ENCODE measurements around the gene LMF2. TPM values are rescaled to one million over a fixed set of nuclear protein-coding genes. Genes with fewer than 3 reads are reported as not detected.

LMF2 gene
- polyA plus RNA-seq, 4 donors: 30.3 to 73.2 (median 55.4) TPM

DNA sequence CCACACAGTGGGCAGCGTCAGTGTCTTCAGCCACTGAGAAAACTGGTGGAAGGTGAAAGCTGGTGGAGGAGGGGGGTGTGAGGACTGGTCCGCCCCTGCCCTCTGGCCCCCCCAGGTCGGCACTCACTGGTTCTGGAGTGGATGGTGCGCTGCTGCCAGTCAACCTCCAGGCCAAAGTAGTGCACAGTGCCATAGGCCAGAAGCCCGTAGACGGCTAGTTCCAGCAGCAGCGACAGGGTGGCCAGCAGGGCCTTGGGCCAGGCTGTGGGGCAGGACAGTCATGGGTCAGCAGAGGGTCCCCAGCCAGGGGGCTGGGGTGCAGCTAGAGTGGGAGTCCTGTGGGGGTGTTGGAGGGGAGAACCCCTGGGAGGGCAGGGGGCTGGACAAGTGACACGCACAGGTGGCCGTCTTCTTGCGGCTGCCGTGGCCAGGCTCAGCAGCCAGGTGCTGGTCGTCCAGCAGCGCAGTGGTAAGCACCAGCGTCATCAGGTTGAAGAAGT, 2.2 kb downstream of the LMF2 start:
- DNase-seq (ENCODE audit: low read depth in 4 of 4, low spot score in 2 of 4): no peak

DNA sequence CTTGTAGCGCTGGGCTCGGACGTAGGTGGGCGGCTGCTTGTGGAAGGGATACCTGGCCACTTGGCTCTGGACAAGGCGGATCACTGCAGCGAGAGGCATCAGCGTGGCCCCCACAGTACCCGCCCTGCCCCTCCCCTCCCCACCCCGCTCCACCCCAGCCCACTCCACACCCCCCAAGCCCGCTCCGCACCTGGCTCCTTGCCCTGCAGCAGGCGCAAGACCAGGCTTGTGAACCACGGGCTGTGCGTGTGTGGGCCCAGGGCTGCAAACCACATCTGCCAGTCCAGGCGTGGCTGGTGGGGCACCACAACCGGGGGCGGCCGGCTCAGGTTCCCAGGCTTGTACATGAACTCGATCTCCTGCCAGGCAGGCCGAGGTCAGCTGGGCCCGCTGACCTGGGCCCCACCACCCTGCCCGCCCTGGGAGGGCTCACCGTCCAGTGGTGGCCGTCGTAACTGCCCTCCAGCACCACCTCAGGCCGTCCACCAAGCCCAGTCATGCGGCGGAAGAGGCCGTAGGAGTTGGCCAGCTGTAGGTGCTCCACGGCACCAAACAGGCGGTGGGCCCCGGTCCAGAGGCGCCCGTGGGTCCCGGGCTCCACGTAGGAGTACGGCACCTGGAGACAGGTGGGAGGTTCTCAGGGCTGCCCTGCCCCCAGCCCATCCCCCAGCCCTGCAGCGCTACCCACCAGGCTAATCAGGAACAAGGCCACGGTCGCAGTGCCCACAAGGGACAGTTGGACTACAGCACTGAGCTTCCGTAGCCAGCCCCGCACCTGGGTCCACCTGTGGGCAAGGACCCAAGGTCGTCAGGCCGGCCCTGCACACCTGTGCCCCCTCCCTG, 2.9 kb downstream of the LMF2 start:
- DNase-seq (ENCODE audit: low read depth in 4 of 4, low spot score in 2 of 4): no peak

DNA sequence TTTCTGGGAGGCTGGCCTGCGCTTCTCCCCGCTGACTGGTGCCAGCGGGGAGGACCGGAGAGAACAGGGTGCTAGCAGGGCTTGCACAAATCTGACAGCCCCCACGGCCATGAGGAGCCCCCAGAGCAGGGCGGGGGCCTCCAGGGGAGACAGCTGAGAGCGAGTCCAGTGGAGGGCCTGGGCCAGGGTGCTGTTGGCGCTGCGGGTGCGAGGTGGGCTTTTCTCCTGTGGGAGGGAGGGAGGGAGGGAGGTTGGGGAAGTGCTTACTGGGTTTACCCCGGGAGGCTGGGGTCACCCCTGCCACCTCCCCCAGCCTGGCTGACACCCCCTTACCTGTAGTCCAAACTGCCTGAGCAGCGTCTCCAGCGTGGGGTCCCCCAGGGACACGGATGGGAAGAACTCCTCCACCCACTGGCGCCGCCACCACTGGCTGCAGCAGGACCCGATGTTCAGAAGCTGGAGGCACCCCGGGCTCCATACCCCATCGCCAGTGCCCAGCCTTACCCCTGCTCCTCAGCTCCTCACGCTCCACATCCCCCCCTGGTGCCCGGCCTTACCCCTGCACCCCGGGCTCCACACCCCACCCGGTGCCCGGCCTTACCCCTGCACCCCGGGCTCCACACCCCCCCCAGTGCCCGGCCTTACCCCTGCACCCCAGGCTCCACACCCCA, 3.9 kb downstream of the LMF2 start:
- DNase-seq (ENCODE audit: low read depth in 4 of 4, low spot score in 2 of 4): no peak

DNA sequence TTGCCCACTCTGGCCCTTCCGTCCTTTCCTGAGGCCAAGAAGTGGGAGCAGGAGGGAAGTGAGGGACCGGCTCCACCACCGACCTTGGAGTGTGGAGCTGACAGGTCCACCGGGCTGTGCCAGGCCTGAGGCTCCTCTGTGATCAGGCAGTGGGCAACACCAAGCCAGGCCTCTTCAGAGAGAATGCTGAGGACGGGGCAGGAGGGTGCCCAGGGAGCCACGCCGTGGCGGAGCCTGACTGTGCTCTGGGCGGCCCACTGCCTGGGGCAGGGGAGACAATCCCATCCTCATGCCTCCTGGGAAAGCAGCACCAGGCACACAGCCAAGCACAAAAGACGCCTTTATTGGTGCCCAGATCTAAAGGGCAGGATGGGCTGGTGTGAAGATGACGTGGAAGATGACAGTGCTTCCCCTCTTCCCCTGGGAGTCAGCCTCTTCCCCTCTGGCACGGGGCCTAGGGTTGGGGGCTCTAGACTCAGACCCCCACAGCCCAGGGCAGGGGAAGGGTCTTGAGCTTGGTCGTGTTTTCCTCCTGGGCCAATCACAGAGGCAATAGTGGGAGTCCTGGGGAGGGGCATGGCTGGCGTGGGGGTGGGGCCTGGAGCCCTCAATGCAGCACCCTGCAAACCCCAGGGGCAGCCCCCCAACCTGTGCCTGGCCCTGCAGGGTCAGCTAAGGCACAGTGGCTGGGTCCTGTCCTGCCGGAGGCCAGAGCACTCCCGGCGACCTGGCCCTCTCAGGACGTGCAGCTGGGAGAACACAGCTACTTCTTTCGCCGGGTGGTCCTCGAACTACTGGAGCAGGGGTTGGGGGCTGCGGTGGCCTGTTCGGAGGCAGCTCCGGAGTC, 4.7 kb downstream of the LMF2 start:
- DNase-seq (ENCODE audit: low read depth in 4 of 4, low spot score in 2 of 4): no peak

DNA sequence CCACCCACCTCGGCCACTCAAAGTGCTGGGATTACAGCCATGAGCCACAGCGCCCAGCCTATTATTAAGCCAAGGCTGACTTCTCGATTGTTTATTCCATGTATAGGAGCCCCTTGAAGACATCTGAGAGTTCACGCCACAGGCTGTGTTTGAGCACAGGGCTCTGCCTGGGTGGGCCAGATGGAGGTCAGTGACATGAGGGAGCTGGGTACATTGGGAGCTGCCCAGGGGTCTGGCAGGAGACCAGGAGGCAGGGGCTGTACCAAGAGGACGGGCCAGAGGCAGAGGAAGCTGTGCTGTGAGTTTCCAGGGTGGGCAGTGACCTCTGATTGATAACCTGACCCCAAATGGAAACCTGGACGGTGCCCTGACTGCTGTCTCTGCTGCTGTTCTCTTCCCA, 5.4 kb downstream of the LMF2 start:
- no peak for DNase-seq (ENCODE audit: low read depth in 4 of 4, low spot score in 2 of 4)

DNA sequence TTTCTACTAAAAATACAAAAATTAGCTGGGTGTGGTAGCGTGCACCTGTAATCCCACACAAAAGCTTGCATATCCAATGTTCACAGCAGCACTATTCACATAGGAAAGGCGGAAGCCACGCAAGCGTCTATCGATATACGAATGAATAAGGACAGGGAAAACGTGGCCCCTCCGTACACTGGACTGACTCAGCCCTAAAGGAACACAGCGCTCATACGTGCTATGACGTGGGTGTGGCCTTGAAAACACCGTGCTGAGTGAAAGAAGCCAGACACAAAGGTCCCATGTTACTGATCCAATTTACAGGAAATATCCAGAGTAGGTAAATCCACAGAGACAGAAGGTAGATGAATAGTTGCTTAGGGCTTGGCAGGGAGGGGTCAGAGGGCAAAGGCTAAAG, 7.0 kb downstream of the LMF2 start:
- DNase-seq (ENCODE audit: low read depth in 4 of 4, low spot score in 2 of 4): no peak

DNA sequence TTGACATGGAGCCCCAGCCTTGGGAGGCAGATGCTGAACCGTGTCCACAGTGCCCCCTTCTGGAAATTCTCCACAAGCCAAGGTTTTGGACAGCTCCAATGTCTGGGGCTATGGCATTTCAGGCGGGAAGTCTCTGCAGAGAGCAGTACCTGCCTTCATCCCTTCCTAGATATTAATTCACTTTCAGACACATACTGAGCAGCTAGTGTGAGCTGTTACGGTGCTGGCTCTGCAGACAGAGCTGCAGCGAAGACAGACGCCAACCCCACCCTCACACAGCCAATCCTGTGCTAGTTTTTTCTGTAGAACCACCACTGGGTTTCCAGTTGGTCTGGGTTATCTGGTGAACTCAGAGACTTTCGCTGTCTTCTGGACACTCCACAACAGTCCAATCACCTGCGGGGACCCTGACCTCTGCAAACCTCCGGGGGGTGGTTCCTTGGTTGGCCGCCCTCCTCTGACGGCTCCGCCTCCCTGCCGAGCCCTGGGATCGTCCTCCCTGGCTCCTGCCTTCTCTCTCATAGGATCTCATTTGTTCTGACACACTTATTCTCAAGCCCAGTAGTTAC, 9.1 kb downstream of the LMF2 start:
- DNase-seq (ENCODE audit: low read depth in 4 of 4, low spot score in 2 of 4): peak in 1 of 4 donors; percentile 69

DNA sequence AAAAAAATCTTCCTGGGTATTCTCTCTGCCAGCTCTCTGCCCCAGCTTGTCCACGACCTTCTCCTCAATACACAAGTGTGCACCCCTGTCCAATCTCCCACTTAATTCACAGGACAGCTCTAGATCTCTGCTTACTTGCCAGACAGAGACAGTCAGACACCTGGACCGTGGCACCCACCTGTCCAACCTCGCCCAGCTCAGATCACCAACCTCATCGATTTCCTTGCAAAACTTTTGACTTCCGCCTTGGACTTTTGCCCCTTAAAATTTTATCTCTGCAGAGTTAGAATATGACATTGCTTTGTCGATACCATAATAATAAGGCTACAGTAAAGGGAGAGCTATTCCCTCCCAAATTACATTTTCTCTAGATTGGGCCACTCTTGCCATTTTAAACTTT, 10.4 kb downstream of the LMF2 start:
- no peak for DNase-seq (ENCODE audit: low read depth in 4 of 4, low spot score in 2 of 4)

DNA sequence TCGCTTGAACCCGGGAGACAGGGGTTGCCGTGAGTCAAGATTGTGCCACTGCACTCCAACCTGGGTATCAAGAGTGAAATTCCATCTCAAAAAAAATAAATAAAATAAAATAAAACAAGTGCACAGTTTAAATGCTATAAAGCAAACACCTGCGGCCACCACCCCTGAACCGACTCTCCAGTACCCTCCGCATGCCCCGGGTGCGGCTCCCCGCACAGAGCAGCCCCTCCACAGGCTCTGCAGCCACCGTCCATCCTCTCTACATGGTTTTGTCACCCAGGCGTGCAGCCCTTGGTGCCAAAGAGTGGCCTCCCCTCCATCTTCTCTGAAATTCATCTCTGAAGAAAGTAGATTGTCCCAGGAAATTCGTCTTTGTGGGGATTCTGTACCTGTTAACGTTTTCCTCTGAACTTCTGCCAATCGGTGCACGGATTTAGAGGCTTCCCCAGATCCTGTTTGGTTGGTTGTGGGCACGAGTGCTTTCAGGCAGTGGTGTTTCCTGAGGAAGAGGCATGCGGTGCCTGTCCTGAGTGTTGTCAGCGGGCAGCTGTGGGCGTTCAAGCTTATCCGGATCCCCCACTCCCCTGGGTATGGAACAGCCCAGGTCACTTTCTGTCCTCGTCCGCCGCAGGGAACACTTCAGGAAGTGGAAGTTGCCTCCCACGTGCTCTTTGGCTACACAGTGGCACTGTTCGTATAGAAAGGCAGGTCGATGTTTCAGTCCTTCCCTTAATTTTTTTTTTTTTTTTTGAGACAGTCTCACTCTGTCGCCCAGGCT, 16.8 kb downstream of the LMF2 start:
- DNase-seq (ENCODE audit: low read depth in 4 of 4, low spot score in 2 of 4): no peak

DNA sequence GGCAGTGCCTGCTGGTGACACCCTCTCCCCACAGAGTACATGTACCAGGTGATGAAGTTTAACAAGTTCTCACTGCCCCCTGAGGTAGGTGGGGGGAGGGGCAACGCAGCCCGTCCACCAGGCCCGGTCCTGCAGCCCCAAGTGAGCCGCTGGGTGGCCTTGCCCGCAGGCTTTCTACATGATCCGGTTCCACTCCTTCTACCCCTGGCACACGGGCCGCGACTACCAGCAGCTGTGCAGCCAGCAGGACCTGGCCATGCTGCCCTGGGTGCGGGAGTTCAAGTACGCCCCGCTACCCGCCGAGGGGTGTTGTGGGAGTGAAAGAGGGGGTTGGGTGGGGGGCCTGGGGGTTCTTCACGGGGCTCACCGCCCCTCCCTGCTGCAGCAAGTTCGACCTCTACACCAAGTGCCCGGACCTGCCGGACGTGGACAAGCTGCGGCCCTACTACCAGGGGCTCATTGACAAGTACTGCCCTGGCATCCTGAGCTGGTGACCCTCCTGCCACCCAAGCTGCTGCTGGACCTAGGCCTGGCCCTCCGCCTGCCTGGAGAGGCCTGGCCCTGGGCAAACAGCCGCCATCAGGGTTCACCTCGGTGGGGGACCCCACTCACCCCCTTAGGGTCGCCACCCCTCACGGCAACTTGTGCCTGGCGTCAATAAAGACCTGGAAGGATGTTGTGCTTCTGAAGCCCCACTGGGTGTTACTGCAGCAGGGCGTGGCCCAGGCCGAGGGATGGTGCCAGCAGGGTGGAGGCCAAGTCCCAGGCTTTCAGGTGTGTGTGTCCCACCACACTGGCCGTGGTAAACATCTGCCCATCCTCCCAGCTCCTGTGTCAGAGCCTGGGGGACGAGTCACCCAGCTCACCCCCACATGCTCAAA, 17.9 kb downstream of the LMF2 start:
- no peak for DNase-seq (ENCODE audit: low read depth in 4 of 4, low spot score in 2 of 4)

DNA sequence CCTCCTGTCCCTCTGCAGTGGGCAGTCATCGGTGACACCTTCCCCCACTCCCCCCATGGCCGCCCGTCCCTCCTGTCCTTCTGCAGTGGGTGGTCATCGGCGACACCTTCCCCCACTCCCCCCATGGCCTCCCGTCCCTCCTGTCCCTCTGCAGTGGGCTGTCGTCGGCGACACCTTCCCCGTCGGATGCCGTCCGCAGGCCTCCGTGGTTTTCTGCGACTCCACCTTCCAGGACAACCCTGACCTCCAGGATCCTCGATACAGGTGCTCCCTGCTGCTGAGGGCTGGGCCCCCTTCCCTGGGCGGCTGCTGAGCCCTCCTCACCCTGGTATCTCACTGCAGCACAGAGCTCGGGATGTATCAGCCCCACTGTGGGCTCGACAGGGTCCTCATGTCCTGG, 18.6 kb downstream of the LMF2 start:
- no peak for DNase-seq (ENCODE audit: low read depth in 4 of 4, low spot score in 2 of 4)

DNA sequence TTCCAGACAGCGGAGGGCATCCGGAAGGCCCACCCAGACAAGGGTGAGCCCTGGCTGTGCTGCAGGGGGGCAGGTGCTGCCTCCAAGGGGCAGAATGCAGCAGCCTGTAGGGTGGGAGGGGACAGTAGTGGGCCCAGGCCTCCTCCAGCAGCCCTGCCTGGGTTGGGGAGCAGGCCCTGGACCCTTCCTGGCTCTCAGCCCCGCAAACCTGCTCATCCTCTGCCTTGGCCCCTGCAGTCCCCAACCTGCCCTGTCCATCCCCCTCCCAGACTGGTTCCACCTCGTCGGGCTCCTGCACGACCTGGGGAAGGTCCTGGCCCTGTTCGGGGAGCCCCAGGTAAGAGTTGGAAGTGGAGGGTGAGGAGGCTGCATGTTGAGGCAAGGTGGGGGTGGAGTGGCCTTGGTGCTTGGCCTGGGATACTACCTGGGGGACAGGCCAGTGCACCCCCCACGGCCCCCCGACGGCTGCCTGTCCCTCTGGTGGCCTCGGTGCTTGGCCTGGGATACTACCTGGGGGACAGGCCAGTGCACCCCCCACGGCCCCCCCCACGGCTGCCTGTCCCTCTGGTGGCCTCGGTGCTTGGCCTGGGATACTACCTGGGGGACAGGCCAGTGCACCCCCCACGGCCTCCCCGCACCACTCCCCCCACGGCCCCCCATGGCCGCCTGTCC, 19.4 kb downstream of the LMF2 start:
- DNase-seq (ENCODE audit: low read depth in 4 of 4, low spot score in 2 of 4): no peak

DNA sequence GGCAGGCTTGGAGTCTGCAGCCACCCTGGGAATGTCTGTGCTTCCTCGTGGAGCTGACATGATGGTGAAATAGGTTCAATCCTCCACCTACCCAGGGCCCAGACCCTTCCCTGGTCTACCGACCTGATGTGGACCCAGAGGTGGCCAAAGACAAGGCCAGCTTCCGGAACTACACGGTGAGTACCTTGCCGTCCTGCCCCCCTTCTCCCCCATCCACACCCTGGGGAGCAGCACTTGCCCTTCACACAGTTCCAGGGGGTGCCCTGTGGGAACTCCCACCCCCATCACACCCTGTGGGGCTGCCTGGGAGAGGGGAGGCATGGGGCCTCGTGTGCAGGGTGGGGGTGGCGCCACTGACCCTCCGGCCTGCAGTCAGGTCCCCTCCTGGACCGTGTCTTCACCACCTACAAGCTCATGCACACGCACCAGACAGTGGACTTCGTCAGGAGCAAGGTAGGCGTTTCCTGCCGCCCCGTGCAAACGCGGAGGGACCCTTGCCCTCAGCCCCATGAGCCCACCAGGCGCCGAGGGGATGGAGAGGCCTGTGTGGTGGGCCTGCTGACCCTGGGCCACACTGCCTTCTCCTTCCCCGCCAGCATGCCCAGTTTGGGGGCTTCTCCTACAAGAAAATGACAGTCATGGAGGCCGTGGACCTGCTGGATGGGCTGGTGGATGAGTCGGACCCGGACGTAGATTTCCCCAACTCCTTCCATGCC, 20.1 kb downstream of the LMF2 start:
- no peak for DNase-seq (ENCODE audit: low read depth in 4 of 4, low spot score in 2 of 4)

DNA sequence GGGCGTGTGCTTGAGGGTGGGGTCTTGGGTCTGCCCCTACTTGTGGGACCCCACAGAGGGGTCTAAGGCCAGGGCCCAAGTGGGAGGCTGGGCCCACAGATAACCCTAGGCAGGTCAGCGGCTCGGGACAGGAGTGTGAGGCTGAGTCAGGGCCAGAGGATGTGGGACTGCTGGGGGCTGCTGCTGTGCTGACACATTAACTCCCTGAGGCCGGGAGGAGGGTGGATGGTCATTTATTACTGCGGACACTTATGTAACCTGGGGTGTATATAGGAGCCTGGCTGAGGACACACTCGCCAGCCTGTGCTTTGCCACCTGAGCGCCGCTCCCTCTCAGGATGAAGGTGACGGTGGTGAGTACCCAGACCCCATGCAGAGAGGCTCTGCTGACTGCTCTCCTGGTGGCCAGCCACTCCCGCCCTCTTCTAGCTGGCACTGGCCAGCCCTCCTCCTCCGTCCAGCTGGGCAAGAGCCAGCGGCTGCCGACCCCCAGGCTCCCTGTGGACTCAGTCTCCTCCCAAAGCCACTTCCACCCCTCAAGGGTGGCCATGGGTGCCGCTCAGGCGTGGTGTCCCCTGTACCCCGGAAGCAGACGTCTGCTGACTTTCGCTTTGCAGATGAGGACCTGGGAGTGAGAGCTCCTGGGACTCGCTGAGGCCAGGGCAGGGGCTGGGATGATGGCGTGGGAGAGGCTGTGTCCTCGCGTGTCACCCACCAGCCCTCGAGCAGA, 20.8 kb downstream of the LMF2 start, which contains the start of gene MIOX:
Gene MIOX (plus strand): TSS at position 299 of the 729 bp plus-strand sequence. CDS start 39 bp downstream, at position 338.
- DNase-seq (ENCODE audit: low read depth in 4 of 4, low spot score in 2 of 4): no peak

DNA sequence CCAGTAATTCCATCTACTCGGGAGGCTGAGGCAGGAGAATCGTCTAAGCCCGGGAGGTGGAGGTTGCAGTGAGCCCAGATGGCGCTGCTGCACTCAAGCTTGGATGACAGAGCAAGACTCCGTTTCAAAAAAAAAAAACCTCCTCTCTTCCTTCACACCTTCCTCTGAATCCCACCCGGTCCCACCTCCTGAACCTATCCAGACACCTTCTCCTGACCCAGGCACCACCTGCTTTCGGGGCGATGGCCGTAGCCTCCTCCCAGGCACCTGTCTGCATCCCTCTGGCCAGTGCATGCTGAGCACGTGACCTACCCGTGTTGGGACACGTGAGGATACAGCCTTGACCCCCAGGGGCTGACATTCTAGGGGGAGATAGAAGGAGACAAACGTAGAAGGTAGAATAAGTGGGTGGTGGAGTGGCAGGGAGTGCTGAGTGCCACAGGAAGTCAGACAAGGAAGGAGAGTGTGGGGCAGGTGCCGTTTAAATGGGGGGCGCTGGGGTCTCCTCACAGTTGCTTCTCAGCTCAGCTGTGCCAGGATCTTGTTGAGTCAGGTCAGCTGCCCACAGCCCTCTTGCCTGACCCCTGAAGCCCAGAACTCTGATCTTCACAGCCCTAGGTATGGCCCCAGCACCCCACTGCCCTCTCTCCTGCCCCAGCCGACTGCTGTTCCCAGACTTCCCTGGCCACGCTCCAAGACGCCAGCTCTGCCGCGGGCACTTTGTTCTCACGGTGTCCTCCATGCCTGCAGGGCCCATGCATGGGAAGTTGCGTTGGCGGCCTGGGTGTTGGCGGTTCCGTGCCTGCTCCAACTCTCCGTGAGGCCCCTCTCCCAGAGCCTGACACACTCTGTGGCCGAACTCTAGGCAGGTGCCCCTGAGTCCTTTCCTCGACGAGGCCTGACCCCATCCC, 22.0 kb downstream of the LMF2 start:
- DNase-seq (ENCODE audit: low read depth in 4 of 4, low spot score in 2 of 4): no peak

Data from left renal cortex interstitium (tissue), 4 donors.